H9 (cell line): ENCODE data around the gene FFAR4. TPM values are rescaled to one million over a fixed set of nuclear protein-coding genes. Genes with fewer than 3 reads are reported as not detected.

Experiments used
- DNase-seq: peaks from one replicate; pipeline ENCODE4 v3.0.0-alpha.2; 2017
- H2AFZ ChIP-seq: one replicate; pipeline ENCODE4 v1.6.1; 2013; ENCODE audit warnings: mild to moderate bottlenecking, low read length, control low read depth, moderate library complexity
- H2AK5ac ChIP-seq: 2 replicates; pipeline ENCODE4 v1.6.1; 2013; ENCODE audit warnings: low read length, control low read depth, mixed read lengths; ENCODE audit not compliant: insufficient read length
- H2BK120ac ChIP-seq: one replicate; pipeline ENCODE4 v1.6.1; 2013; ENCODE audit warnings: low read depth, mild to moderate bottlenecking, low read length, control low read depth, inconsistent platforms; ENCODE audit not compliant: poor library complexity, severe bottlenecking
- H2BK12ac ChIP-seq: 2 replicates; pipeline ENCODE4 v1.6.1; 2013; ENCODE audit warnings: low read length, control low read depth, mixed read lengths, low read depth; ENCODE audit not compliant: insufficient read length
- H2BK15ac ChIP-seq: 2 replicates; pipeline ENCODE4 v1.6.1; 2013; ENCODE audit warnings: low read depth, low read length, control low read depth
- H2BK20ac ChIP-seq: one replicate; pipeline ENCODE4 v1.6.1; 2013; ENCODE audit warnings: low read depth, mild to moderate bottlenecking, low read length, control low read depth, inconsistent platforms; ENCODE audit not compliant: poor library complexity, severe bottlenecking
- H2BK5ac ChIP-seq: 2 replicates; pipeline ENCODE4 v1.6.1; 2013; ENCODE audit warnings: low read length, control low read depth, mixed read lengths; ENCODE audit not compliant: insufficient read length
- H3K14ac ChIP-seq: 2 replicates; pipeline ENCODE4 v1.6.1; 2013; ENCODE audit warnings: low read length, control low read depth; ENCODE audit not compliant: insufficient read depth
- H3K18ac ChIP-seq: 2 replicates; pipeline ENCODE4 v1.6.1; 2013; ENCODE audit warnings: low read depth, mild to moderate bottlenecking, mixed read lengths, low read length, control low read depth; ENCODE audit not compliant: insufficient read length
- H3K23ac ChIP-seq: 2 replicates; pipeline ENCODE4 v1.6.1; 2013; ENCODE audit warnings: low read length, control low read depth, mixed read lengths, low read depth; ENCODE audit not compliant: insufficient read length
- H3K23me2 ChIP-seq: 2 replicates; pipeline ENCODE4 v1.6.1; 2013; ENCODE audit warnings: low read depth, mild to moderate bottlenecking, mixed read lengths, low read length, control low read depth; ENCODE audit not compliant: insufficient read length, poor library complexity, severe bottlenecking
- H3K27ac ChIP-seq: 2 replicates; pipeline ENCODE4 v1.5.1; 2013; ENCODE audit warnings: low read length, control low read depth, mixed read lengths, low read depth; ENCODE audit not compliant: insufficient read length
- H3K27me3 ChIP-seq: 2 replicates; pipeline ENCODE4 v1.6.1; 2013; ENCODE audit warnings: low read length, control low read depth, inconsistent platforms; ENCODE audit not compliant: insufficient read depth
- H3K4ac ChIP-seq: 2 replicates; pipeline ENCODE4 v1.6.1; 2013; ENCODE audit warnings: low read depth, mild to moderate bottlenecking, control low read depth, inconsistent platforms, low read length, moderate library complexity
- H3K4me1 ChIP-seq: 2 replicates; pipeline ENCODE4 v1.6.1; 2013; ENCODE audit warnings: low read length, control low read depth, inconsistent platforms; ENCODE audit not compliant: insufficient read depth
- H3K4me2 ChIP-seq: 2 replicates; pipeline ENCODE4 v1.6.1; 2013; ENCODE audit warnings: low read length, control low read depth, mixed read lengths; ENCODE audit not compliant: insufficient read length, insufficient read depth
- H3K56ac ChIP-seq: 2 replicates; pipeline ENCODE4 v1.6.1; 2013; ENCODE audit warnings: low read depth, mild to moderate bottlenecking, mixed read lengths, low read length, control low read depth; ENCODE audit not compliant: insufficient read length
- H3K79me1 ChIP-seq: 2 replicates; pipeline ENCODE4 v1.6.1; 2013; ENCODE audit warnings: low read depth, mild to moderate bottlenecking, moderate library complexity, low read length, control low read depth, inconsistent platforms; ENCODE audit not compliant: insufficient read depth, poor library complexity, severe bottlenecking
- H3K79me2 ChIP-seq: 2 replicates; pipeline ENCODE4 v1.6.1; 2013; ENCODE audit warnings: low read length, control low read depth, inconsistent platforms; ENCODE audit not compliant: insufficient read depth
- H3K9ac ChIP-seq: 2 replicates; pipeline ENCODE4 v1.6.1; 2013; ENCODE audit warnings: low read length, control low read depth, mixed read lengths; ENCODE audit not compliant: insufficient read length; ENCODE audit errors: extremely low read depth
- H3K9me3 ChIP-seq: one replicate; pipeline ENCODE4 v1.6.1; 2013; ENCODE audit warnings: low read depth, low read length, inconsistent platforms; ENCODE audit not compliant: control insufficient read depth
- H3T11ph ChIP-seq: one replicate; pipeline ENCODE4 v1.6.1; 2013; ENCODE audit warnings: mild to moderate bottlenecking, low read length, control low read depth, inconsistent platforms
- H4K20me1 ChIP-seq: one replicate; pipeline ENCODE4 v1.6.1; 2013; ENCODE audit not compliant: control insufficient read depth, insufficient read length, insufficient read depth
- H4K5ac ChIP-seq: 2 replicates; pipeline ENCODE4 v1.6.1; 2013; ENCODE audit warnings: low read depth, mild to moderate bottlenecking, mixed read lengths, low read length, control low read depth; ENCODE audit not compliant: insufficient read length
- H4K8ac ChIP-seq: replicated peaks from 2 replicates; pipeline ENCODE4 v1.6.1; 2013; ENCODE audit warnings: low read length, control low read depth, mixed read lengths, low read depth; ENCODE audit not compliant: insufficient read length
- H4K91ac ChIP-seq: 2 replicates; pipeline ENCODE4 v1.6.1; 2013; ENCODE audit warnings: low read depth, mild to moderate bottlenecking, moderate library complexity, mixed read lengths, low read length, control low read depth; ENCODE audit not compliant: insufficient read length
- H3K27ac Mint-ChIP-seq, 3 experiments: 2 replicates in 2 of 3; 3 replicates in 1 of 3; pipeline ENCODE4 v1.8.0; 2020 to 2021; ENCODE audit warnings: mixed read lengths in 3 of 3, mild to moderate bottlenecking in 1 of 3, moderate library complexity in 1 of 3
- H3K27me3 Mint-ChIP-seq: 2 replicates; pipeline ENCODE4 v1.8.0; 2021; ENCODE audit warnings: low read depth, mild to moderate bottlenecking, moderate library complexity, mixed read lengths
- H3K36me3 Mint-ChIP-seq, 3 experiments: 2 replicates in 2 of 3; 3 replicates in 1 of 3; pipeline ENCODE4 v1.8.0; 2020 to 2021; ENCODE audit warnings: low read depth in 3 of 3, mixed read lengths in 3 of 3; ENCODE audit not compliant: insufficient read depth in 1 of 3
- H3K4me1 Mint-ChIP-seq, 2 experiments: 2 replicates each; pipeline ENCODE4 v1.8.0; 2020; ENCODE audit warnings: mixed read lengths in 2 of 2
- H3K4me3 Mint-ChIP-seq, 2 experiments: 2 replicates in 1 of 2; 3 replicates in 1 of 2; pipeline ENCODE4 v1.8.0; 2020 to 2021; ENCODE audit warnings: mild to moderate bottlenecking in 2 of 2, mixed read lengths in 2 of 2, moderate library complexity in 1 of 2
- H3K9me3 Mint-ChIP-seq, 2 experiments: 2 replicates in 1 of 2; 3 replicates in 1 of 2; pipeline ENCODE4 v1.8.0; 2020; ENCODE audit warnings: mild to moderate bottlenecking in 2 of 2, mixed read lengths in 2 of 2, moderate library complexity in 1 of 2
- WGBS: extraction: QIAGEN DNeasy Blood & Tissue Kit; methylation state at CpG from one replicate; pipeline ENCODE4 v1.1.7; 2013; ENCODE audit warnings: missing lambda C conversion rate, low lambda C conversion rate, mixed read lengths; ENCODE audit not compliant: insufficient read length; ENCODE audit errors: extremely low coverage; 5-methylcytosine and 5-hydroxymethylcytosine counted together
- total RNA-seq: library from RNA; stranded (reverse); gene quantifications from 2 replicates; pipeline ENCODE4 v1.2.1, GENCODE V29; 2021
- TF ChIP-seq, protein P1 (sequence below): fragments of 200-600 bp; sonication (generic); conservative IDR thresholded peaks from 3 replicates; pipeline ENCODE4 v1.8.0; 2021; ENCODE audit warnings: antibody characterized with exemption, mild to moderate bottlenecking

The FFAR4 gene
- total RNA-seq, 1 experiment from 2014 or later: not detected

DNA sequence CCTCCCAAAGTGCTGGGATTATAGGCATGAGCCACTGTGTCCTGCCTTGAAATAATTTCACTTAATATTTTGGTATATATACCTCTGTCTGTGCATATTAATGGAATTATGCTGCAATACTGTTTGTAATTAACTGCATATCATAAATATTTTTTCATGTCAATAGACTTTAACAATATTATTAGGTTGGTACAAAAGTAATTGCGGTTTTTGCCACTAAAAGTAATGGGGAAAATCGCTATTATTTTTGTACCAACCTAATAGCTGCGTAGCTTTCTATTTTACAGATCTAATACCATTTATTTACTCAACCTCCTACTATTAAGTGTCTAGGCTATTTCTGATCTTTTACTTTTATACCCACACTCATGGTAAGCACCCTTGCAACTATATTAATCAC is 42.0 kb downstream of the FFAR4 start:
- Histone ChIP-seq H3K56ac (no peak overlapping the region), H2BK5ac (no peak overlapping the region), H3T11ph (no peak overlapping the region), H3K4ac (no peak overlapping the region), H4K8ac (no peak overlapping the region), H3K18ac (no peak overlapping the region), H2AFZ (no peak overlapping the region), H3K27ac (no peak overlapping the region), H3K23ac (no peak overlapping the region), H3K4me2 (no peak overlapping the region), H4K20me1 (no peaks in the 10 kb centered on the region), H3K9me3 (no peaks in the 10 kb centered on the region), H3K27me3 (no peaks in the 10 kb centered on the region), H2BK12ac (no peak overlapping the region), H3K79me1 (no peaks in the 10 kb centered on the region), H2AK5ac (no peak overlapping the region), H3K4me1 (no peaks in the 10 kb centered on the region), H4K5ac (no peak overlapping the region), H2BK15ac (no peak overlapping the region), H3K9ac (no peak overlapping the region), H3K23me2 (peaks cover 3% of the 10 kb centered on the region), H3K79me2 (no peaks in the 10 kb centered on the region), H3K14ac (no peak overlapping the region), H2BK120ac (no peak overlapping the region), H4K91ac (no peak overlapping the region), H2BK20ac (no peak overlapping the region)
- no peak for DNase-seq
- Mint-ChIP-seq H3K36me3 (no peaks in the 10 kb centered on the region), H3K4me3 (no peak overlapping the region), H3K4me1 (no peaks in the 10 kb centered on the region), H3K9me3 (no peaks in the 10 kb centered on the region), H3K27ac (no peak overlapping the region), H3K27me3 (peaks cover 32% of the 10 kb centered on the region)
- TF ChIP-seq, protein P1, sequence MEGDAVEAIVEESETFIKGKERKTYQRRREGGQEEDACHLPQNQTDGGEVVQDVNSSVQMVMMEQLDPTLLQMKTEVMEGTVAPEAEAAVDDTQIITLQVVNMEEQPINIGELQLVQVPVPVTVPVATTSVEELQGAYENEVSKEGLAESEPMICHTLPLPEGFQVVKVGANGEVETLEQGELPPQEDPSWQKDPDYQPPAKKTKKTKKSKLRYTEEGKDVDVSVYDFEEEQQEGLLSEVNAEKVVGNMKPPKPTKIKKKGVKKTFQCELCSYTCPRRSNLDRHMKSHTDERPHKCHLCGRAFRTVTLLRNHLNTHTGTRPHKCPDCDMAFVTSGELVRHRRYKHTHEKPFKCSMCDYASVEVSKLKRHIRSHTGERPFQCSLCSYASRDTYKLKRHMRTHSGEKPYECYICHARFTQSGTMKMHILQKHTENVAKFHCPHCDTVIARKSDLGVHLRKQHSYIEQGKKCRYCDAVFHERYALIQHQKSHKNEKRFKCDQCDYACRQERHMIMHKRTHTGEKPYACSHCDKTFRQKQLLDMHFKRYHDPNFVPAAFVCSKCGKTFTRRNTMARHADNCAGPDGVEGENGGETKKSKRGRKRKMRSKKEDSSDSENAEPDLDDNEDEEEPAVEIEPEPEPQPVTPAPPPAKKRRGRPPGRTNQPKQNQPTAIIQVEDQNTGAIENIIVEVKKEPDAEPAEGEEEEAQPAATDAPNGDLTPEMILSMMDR: no peak
- no CpG with 5 or more reads among the region's 3 CpGs for WGBS
